Neutrophil (primary cell): ENCODE measurements around the gene RIMKLA.

Experiments
- H3K27ac ChIP-seq: fragments of 200-600 bp; sonication (generic); 2 replicates; pipeline ENCODE4 v1.5.1; 2016; ENCODE audit warnings: mild to moderate bottlenecking, moderate library complexity
- H3K27me3 ChIP-seq: fragments of 200-600 bp; sonication (generic); 2 replicates; pipeline ENCODE4 v1.6.0; 2016; ENCODE audit warnings: mild to moderate bottlenecking
- H3K36me3 ChIP-seq: fragments of 200-600 bp; sonication (generic); 2 replicates; pipeline ENCODE4 v1.5.1; 2017
- H3K4me1 ChIP-seq, 2 experiments: fragments of 200-600 bp in 1 of 2; sonication (generic) in 1 of 2; 1 replicate in 1 of 2; 2 replicates in 1 of 2; pipeline versions ENCODE4 v1.5.1 to v1.6.1; 2013 to 2016; ENCODE audit warnings: low read depth in 1 of 2, low read length in 1 of 2, mild to moderate bottlenecking in 1 of 2, moderate library complexity in 1 of 2; ENCODE audit not compliant: control insufficient read depth in 1 of 2, insufficient read depth in 1 of 2
- H3K4me3 ChIP-seq, 2 experiments: fragments of 200-600 bp in 1 of 2; sonication (generic) in 1 of 2; 1 replicate in 1 of 2; 2 replicates in 1 of 2; pipeline ENCODE4 v1.5.1; 2013 to 2016; ENCODE audit warnings: low read depth in 1 of 2, low read length in 1 of 2, mild to moderate bottlenecking in 1 of 2, moderate library complexity in 1 of 2
- H3K9me3 ChIP-seq: fragments of 200-600 bp; sonication (generic); 2 replicates; pipeline ENCODE4 v1.5.1; 2016
- TF ChIP-seq, protein P1 (sequence below): fragments of 200-600 bp; sonication (generic); IDR thresholded peaks from 2 replicates; pipeline ENCODE4 v1.5.1; 2016; ENCODE audit warnings: antibody characterized with exemption

Gene RIMKLA

GRCh38 chr1:42365118-42365517, 15.5 kb upstream of the RIMKLA start:
- TF ChIP-seq, protein P1, sequence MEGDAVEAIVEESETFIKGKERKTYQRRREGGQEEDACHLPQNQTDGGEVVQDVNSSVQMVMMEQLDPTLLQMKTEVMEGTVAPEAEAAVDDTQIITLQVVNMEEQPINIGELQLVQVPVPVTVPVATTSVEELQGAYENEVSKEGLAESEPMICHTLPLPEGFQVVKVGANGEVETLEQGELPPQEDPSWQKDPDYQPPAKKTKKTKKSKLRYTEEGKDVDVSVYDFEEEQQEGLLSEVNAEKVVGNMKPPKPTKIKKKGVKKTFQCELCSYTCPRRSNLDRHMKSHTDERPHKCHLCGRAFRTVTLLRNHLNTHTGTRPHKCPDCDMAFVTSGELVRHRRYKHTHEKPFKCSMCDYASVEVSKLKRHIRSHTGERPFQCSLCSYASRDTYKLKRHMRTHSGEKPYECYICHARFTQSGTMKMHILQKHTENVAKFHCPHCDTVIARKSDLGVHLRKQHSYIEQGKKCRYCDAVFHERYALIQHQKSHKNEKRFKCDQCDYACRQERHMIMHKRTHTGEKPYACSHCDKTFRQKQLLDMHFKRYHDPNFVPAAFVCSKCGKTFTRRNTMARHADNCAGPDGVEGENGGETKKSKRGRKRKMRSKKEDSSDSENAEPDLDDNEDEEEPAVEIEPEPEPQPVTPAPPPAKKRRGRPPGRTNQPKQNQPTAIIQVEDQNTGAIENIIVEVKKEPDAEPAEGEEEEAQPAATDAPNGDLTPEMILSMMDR, result no peak
- Histone ChIP-seq H3K27ac (no peak overlapping the region), H3K36me3 (no peaks in the 10 kb centered on the region), H3K4me1 (no peaks in the 10 kb centered on the region), H3K9me3 (no peaks in the 10 kb centered on the region), H3K27me3 (peaks cover 20% of the 10 kb centered on the region), H3K4me3 (no peak overlapping the region)

DNA sequence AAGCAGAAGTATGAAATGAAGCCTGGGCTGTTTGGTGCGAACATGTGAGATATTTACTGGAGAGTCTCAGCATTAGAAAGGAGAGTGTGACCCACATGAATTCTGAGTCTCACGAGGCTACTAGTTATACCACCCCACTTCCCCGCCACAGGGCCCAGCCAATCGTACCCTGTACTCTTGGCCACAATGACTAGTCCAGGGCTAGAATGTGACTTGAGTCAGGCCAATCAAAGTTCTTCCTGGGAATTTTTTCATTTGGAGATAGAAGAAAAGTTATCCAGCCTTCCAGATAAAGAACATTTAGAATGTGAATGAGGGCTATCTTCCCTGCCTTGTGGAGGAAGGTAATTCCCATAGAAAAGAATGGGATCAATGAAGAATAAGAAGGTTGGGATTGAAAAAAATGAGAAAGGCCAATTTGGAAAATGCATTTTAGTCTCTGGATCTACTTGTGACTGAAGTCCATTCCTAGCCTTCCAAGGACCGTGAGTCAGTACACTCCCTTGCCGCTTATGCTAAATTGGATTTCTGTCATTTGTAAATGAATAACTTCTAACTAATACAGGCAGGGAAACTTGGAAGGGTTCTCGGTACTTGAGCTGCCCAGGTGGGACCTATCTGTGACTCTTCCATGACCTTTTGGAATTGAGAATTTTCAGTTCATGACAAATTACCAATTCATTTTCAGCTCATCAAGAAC, 12.3 kb upstream of the RIMKLA start:
- no peak overlapping the region for H3K27ac ChIP-seq
- H3K4me3 ChIP-seq, result no peak overlapping the region
- H3K9me3 ChIP-seq, result no peaks in the 10 kb centered on the region
- peaks cover 31% of the 10 kb centered on the region for H3K27me3 ChIP-seq
- no peaks in the 10 kb centered on the region for H3K36me3 ChIP-seq
- TF ChIP-seq, protein P1, result no peak
- no peaks in the 10 kb centered on the region for H3K4me1 ChIP-seq

DNA sequence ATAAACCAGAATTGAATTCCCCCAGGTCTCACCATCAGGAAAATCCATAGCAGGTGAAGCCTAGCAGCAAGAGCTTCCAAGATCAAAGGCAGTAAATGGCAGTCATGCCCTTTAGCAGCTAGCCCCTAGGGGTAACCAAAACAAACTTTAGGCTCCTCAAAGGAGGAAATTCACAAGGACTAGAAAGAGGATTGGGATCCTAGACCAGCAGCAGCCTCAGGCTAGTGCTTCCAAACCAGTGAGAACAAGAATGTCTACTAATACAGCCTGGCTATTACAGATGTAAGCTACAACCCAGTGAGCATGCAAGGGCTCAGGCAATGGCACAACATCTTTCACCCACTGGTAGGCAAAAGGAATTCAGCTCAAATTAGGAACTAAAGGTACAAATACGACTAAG, 11.1 kb upstream of the RIMKLA start:
- TF ChIP-seq, protein P1, result no peak
- Histone ChIP-seq H3K4me3 (no peak overlapping the region), H3K27ac (no peak overlapping the region), H3K4me1 (no peaks in the 10 kb centered on the region), H3K9me3 (no peaks in the 10 kb centered on the region), H3K27me3 (peaks cover 31% of the 10 kb centered on the region), H3K36me3 (no peaks in the 10 kb centered on the region)

DNA sequence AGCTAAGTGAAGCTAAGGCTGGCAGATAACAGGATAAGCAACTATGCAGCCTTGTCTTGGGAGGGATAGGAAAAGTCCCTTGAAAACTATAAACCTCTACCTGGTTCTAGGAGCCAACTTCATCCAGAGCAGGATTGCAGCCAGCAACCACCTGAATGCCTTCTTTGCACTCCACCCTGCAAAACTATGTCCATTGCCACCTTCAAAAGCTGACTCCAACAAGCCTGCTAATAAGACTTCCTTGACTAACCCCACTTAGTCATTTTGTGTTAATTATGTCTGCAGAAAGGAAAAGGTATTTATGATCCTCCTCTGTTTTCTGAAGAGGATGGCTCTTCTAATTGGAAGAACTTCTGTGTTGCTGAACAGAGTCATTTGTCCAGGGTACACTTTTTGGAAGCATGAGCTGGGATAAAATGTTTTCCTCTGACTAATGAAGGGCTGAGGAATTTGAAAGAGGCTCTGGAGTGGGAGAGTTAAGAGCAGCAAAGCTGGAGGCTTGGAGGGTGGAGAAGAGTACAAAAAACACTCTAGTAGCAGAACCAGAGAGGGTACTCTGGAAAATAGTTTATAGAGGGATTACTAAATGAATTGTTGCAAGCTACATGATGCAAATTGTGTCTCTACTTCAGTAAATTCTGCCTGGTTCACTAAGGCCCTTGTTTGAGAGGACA, 9.6 kb upstream of the RIMKLA start:
- Histone ChIP-seq H3K27me3 (peaks cover 31% of the 10 kb centered on the region), H3K4me3 (no peak overlapping the region), H3K36me3 (no peaks in the 10 kb centered on the region), H3K9me3 (no peaks in the 10 kb centered on the region), H3K4me1 (no peaks in the 10 kb centered on the region), H3K27ac (no peak overlapping the region)
- TF ChIP-seq, protein P1, result no peak

DNA sequence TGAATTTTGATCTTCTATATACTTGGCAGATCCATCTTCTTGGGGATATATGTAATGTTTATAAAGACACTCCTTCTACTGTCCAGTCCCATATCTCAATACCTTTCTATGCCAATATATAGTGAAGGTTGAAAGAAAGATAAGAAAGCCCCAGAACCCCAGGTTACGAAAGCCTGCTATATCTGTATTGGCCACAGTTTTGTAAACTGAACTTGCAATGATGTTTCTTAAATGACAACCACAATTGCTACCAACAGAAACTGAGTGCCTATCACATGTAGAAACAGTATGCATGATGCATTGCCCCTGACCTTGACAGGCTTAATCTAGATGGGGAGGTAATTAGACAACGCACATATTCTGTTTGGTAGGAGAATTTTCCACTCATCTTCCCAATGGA, 7.8 kb upstream of the RIMKLA start:
- Histone ChIP-seq H3K4me1 (no peaks in the 10 kb centered on the region), H3K27me3 (peaks cover 45% of the 10 kb centered on the region), H3K4me3 (no peak overlapping the region), H3K27ac (no peak overlapping the region), H3K9me3 (no peaks in the 10 kb centered on the region), H3K36me3 (no peaks in the 10 kb centered on the region)
- TF ChIP-seq, protein P1, result no peak
